SW 1271 (cell line): Measurements from ENCODE around the gene GNAO1.

Experiments
- DNase-seq, 2 experiments: peaks; one replicate each; lab custom pipeline; 2025; lab: John Stamatoyannopoulos, UW

GNAO1 gene

DNA sequence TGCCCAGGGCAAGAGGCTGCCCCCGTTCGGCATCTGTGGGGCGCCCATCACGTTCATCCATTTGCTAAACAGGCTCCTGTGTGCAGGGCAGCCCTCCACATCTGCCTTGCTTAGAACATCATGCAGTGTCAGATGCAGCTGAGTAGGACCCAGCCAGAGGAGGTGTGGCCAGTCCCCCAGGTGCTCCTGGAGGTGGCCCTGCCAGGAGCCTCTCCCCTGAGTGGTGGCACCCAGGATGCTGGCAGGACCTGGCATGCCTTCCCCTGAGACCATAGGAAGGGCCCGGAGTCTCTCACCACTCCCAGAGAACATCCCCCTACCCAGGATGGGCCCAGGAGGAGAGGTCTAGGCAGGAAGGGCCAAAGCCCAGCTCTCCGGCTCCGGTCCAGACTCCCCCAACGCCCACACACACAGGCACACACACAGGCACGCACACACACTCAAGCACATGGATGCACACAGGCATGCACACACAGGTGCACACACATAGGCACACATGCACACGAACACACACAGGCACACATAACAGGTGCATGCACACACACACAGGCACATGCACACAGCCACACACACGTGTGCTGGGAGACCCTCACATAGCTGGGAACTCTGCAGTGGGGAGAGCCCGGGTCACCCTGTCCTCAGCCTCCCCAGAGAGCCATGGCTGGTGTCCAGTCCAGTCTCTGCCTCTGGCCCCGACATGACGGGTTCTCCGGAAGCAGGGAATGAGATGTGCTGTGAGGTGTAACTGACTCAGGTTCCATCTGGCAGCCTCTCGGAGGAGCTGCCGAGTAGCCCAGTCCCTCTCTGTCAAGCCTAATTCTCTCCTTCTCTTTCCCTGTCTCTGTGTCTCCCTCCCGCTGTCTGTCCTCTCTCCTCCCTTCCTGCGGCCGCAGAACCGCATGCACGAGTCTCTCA, 159.5 kb downstream of the GNAO1 start:
- no peak for DNase-seq

DNA sequence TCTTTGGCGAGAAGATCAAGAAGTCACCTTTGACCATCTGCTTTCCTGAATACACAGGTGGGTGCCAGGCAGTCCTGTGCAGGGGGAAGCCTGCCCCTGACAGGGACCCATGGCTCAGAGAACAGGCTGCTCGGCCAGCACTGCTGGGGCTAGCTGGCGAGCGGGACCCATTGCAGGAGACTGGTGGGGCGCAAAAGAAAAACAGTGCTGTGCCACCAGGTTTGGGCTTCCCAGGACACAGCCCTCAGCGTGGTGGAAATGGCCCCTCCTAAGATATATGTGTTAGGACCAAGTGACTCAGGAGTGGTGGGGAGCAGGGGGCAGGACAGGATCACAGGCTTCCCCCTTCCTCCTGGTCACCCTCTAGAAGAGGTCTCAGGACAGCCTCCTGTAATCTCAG, 160.2 kb downstream of the GNAO1 start:
- DNase-seq, result no peak

GRCh38 chr16:56352351-56353053, 161.2 kb downstream of the GNAO1 start:
- no peak for DNase-seq

GRCh38 chr16:56353054-56353921, 162.0 kb downstream of the GNAO1 start:
- DNase-seq, result no peak

DNA sequence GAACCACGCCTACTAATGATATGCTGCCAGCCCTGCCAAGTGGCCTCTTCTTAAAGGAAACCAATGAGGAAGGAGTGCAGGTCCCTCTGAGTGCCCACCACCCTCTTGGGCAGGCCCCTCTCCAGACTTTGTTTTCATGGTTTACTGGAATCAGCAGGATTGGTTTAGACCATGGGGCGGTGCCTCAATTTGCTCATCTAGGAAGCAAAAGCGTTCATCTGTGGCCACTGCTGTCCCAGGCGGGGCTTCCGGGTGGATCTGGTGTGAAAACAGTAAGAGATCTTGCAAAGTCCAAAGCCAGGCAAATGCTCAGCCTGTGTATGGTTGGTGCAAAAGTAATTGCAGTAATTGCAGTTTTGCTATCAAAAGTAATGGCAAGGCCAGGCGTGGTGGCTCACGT, 162.7 kb downstream of the GNAO1 start:
- no peak for DNase-seq

- DNase-seq, result no peak
These were observed 163.5 kb downstream of the GNAO1 start for GRCh38 chr16:56354746-56355145.

GRCh38 chr16:56355221-56355620, 163.9 kb downstream of the GNAO1 start:
- no peak for DNase-seq

- no peak for DNase-seq
These were observed 164.5 kb downstream of the GNAO1 start for GRCh38 chr16:56355786-56356275.

DNA sequence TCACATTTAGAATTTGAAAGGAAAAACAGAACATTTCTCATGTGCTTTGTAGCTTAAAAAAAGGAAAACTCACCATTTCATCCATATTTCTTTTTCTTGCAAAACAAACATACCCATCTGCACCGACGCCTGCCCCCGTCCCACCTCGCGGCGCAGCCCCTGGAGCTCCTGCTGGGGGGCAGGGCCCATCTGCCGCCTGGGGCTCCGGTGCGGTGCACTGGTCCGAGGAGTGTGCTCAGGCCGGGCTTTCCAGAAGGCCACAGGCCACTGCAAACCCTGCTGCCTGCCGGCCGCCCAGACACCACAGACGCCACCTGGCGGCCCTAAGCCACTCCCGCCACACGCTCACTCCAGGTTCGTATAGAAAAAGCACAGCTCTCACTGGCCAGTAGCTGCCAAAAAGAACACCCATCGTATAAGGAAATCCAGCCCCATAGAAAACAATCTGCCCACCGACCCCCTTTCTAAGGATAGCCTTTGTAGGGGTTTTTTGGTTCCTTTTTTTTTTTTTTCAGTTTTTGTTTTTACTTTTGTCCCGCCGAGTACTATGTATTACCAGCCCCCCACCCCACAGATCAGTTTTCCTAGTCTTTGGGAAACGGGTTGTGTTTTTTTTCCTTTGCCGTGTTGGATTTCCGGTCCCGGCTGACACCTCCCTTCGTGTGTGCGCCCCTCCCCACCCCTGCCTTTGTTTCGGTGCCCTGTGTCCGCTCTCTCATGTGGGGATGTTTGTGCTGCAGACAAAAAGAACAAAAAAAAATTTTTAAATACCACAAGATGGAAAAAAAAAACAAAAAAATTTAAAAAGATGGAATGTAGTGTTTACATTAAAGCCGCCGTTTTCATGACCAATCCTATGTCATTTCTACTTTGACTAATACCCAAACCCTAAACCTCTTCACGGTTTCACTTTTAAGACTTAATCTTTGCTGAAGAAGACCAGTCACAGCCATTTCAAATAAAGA, 165.3 kb downstream of the GNAO1 start:
- peak; percentile 34 to 67 for DNase-seq

- DNase-seq, result no peak
These were observed 166.0 kb downstream of the GNAO1 start for GRCh38 chr16:56357241-56357764.

GRCh38 chr16:56357765-56358322, 166.6 kb downstream of the GNAO1 start:
- DNase-seq, result no peak

DNA sequence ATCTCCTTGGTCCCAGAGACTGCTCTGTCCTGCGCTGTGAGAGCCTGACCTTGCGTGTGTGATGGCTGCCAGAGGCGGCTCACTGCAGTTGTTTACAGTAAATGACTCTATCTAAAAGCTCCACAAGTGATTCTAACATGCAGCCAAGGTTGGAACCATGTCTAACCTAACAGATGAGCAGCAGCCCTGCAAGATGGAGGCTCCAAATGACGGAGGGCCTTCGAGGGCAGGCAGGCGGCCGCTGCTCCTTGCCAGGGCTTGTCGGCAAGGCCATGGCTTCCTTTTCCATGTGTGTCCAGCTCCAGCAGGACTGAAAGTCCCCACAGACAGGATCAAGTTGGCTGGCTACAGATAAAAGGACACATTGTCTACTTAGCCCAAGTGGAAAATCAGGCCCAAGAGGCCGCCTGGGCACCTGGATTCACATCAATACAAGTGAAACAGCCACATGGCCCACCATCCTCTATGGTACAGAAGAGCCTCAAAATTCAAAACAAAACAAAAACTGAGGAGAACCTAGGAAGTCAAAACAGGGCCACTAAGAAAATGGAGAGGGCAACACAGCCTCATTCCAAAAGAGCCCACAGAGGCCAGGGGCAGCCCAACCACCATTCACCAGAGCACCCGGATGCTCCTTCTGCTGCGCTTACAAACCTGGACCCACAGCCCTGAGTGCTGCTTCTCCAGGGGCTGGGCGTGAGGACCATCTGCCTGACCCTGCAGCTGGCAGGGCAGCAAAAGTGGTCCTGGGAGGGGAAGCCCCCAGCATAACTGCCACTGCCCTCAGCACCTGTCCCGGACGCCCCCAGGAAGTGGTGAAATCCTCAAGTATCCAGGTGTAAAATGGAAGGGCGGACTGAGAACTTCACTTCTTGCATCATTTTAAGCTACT, 169.1 kb downstream of the GNAO1 start:
- DNase-seq, result no peak

- no peak for DNase-seq
These were observed 170.9 kb downstream of the GNAO1 start for GRCh38 chr16:56362057-56362655.

GRCh38 chr16:56362706-56363105, 171.4 kb downstream of the GNAO1 start:
- DNase-seq, result no peak

- DNase-seq, result no peak
These were observed 172.0 kb downstream of the GNAO1 start for GRCh38 chr16:56363181-56363716.

- no peak for DNase-seq
These were observed 172.7 kb downstream of the GNAO1 start for GRCh38 chr16:56363781-56364565.

- no peak for DNase-seq
These were observed 173.6 kb downstream of the GNAO1 start for GRCh38 chr16:56364865-56365264.

GRCh38 chr16:56365552-56365951, 174.3 kb downstream of the GNAO1 start:
- no peak for DNase-seq
